OCI-LY1 (cell line): ENCODE results near the gene CDK5RAP2.

Experiments used
- CTCF ChIP-seq: fragments of 200-600 bp; sonication (generic), shearing (Covaris generic); IDR thresholded peaks from 2 replicates; pipeline ENCODE4 v1.5.1; 2017; ENCODE audit warnings: mild to moderate bottlenecking, antibody characterized with exemption, low read length, moderate library complexity, mixed read lengths
- EZH2 ChIP-seq: fragments of 200-600 bp; sonication (generic), shearing (Covaris generic); IDR thresholded peaks from 2 replicates; pipeline ENCODE4 v1.8.0; 2017; ENCODE audit warnings: borderline replicate concordance, mixed run types, mild to moderate bottlenecking, antibody characterized with exemption, low read length, moderate library complexity, mixed read lengths

- TF ChIP-seq CTCF = no peak
- no peak for TF ChIP-seq EZH2
Observed at GRCh38 chr9:120539951-120540350, 40.0 kb downstream of the CDK5RAP2 start.
